Fibroblast of pulmonary artery (primary cell): ENCODE data around the gene MED1.
A peak's percentile ranks its signal among the peaks of the same experiment; 100 is the strongest.

Experiments
- DNase-seq: peaks from one replicate; pipeline ENCODE4 v3.0.0-alpha.2; 2010; ENCODE audit warnings: low read depth
- H3K4me3 ChIP-seq: replicated peaks from 2 replicates; pipeline ENCODE4 v1.5.1; 2011; ENCODE audit warnings: low read depth, mild to moderate bottlenecking, control low read depth, low read length, moderate library complexity
- CTCF ChIP-seq: IDR thresholded peaks from 2 replicates; pipeline ENCODE4 v1.5.1; 2011; ENCODE audit warnings: mild to moderate bottlenecking, control low read depth, low read length, inconsistent platforms; ENCODE audit errors: missing control alignments

Gene MED1

GRCh38 chr17:39406951-39407350, 44.1 kb downstream of the MED1 start:
- H3K4me3 ChIP-seq: no peak overlapping the region
- TF ChIP-seq CTCF: no peak
- no peak for DNase-seq

GRCh38 chr17:39405436-39405835, 45.6 kb downstream of the MED1 start:
- DNase-seq: no peak
- no peak for TF ChIP-seq CTCF
- H3K4me3 ChIP-seq: no peak overlapping the region

GRCh38 chr17:39404542-39405378, 46.3 kb downstream of the MED1 start:
- DNase-seq: peak; percentile 86
- TF ChIP-seq CTCF: peak; percentile 3
- H3K4me3 ChIP-seq: no peak overlapping the region

- H3K4me3 ChIP-seq: no peak overlapping the region
- no peak for TF ChIP-seq CTCF
- DNase-seq: no peak
Measured at GRCh38 chr17:39402890-39403605, 48.0 kb downstream of the MED1 start.

- no peak for TF ChIP-seq CTCF
- peak overlapping the region; percentile 87 for H3K4me3 ChIP-seq
- DNase-seq: peak; percentile 93
Measured at GRCh38 chr17:39402244-39402889, 48.7 kb downstream of the MED1 start.

- TF ChIP-seq CTCF: no peak
- peak; percentile 89 for DNase-seq
- H3K4me3 ChIP-seq: peak within 1 kb of the TSS; percentile 87
Measured at GRCh38 chr17:39401412-39402243, 49.4 kb downstream of the MED1 start, which contains the start of gene FBXL20. Gene FBXL20 (minus strand): TSS chr17:39401626. CDS start chr17:39401402, 224 bp downstream.
